Measurements from ENCODE around the gene PCDHGA1. TPM values are rescaled to one million over a fixed set of nuclear protein-coding genes. Genes with fewer than 3 reads are reported as not detected.

The PCDHGA1 gene
- total and polyA plus RNA-seq, 2 of the 4 experiments (the other 2 are of a cell fraction): 0.90 to 0.92 TPM

GRCh38 chr5:141349917-141350619 is 19.8 kb downstream of the PCDHGA1 start, which contains the start of gene PCDHGB1:
Gene PCDHGB1 (plus strand): TSS chr5:141350099. CDS start chr5:141350261, 162 bp downstream.
- H3K4me1 ChIP-seq (ENCODE audit: control insufficient read depth, insufficient read depth, low read length): no peaks in the 10 kb centered on the region
- H2BK20ac ChIP-seq (ENCODE audit: low read depth, low read length): no peak within 1 kb of the TSS
- TSS peak; percentile 43 for BruUV-seq (replicated peaks)
- TF ChIP-seq FOS (IDR thresholded peaks at IDR 0.05; ENCODE audit: low read depth, low read length): no peak
- no peak for TF ChIP-seq USF2 (IDR thresholded peaks at IDR 0.05; ENCODE audit: low read depth, low read length)
- TF ChIP-seq CEBPB (IDR thresholded peaks at IDR 0.05; ENCODE audit: low read depth, low read length): no peak
- no peak for TF ChIP-seq CHD1 (IDR thresholded peaks at IDR 0.05; ENCODE audit: low read depth, low read length)
- no peak for TF ChIP-seq MAFK (IDR thresholded peaks at IDR 0.05; ENCODE audit: low read depth, low read length)
- no peak for TF ChIP-seq POLR2A (IDR thresholded peaks at IDR 0.05; ENCODE audit: low read depth, low read length)
- TF ChIP-seq ELK1 (IDR thresholded peaks at IDR 0.05; ENCODE audit: borderline replicate concordance, low read depth, low read length): no peak
- no peak for TF ChIP-seq RFX5 (IDR thresholded peaks at IDR 0.05; ENCODE audit: low read depth, low read length)
- TF ChIP-seq MAZ (IDR thresholded peaks at IDR 0.05; ENCODE audit: borderline replicate concordance, low read depth, low read length): no peak
- no peak; the same call in 1 of the 2 replicates for TF ChIP-seq MXI1 (IDR thresholded peaks at IDR 0.05; ENCODE audit: borderline replicate concordance, low read depth, low read length)
- TF ChIP-seq BHLHE40 (IDR thresholded peaks at IDR 0.05; ENCODE audit: low read depth, low read length): peak; percentile 15; the same call in 1 of the 2 replicates
- TF ChIP-seq RCOR1 (IDR thresholded peaks at IDR 0.05; ENCODE audit: insufficient replicate concordance, low read length): no peak
- peak; percentile 37 for TF ChIP-seq SMC3 (IDR thresholded peaks at IDR 0.05; ENCODE audit: low read depth, low read length)
- peak; percentile 61 for TF ChIP-seq CTCF (conservative IDR thresholded peaks at IDR 0.05; ENCODE audit: low read depth, low read length)
- no peak for TF ChIP-seq NFE2L2 (IDR thresholded peaks at IDR 0.05; ENCODE audit: low read depth, low read length)

More at GRCh38 chr5:141349917-141350619, 19.8 kb downstream of the PCDHGA1 start, which contains the start of gene PCDHGB1:
- Histone ChIP-seq H3K79me1 (ENCODE audit: low read depth in 1 of 2, low read length in 2 of 2) (no peaks in the 10 kb centered on the region), H4K91ac (ENCODE audit: insufficient read depth, low read depth, low read length) (no peak within 1 kb of the TSS), H4K5ac (ENCODE audit: low read depth, low read length) (0 out of 2 replicates have a peak within 1 kb of the TSS, but pooled peaks have one; percentile 4), H2AK5ac (ENCODE audit: low read depth, low read length) (no peak within 1 kb of the TSS), H2BK5ac (ENCODE audit: low read depth, low read length, poor library complexity, severe bottlenecking) (no peak within 1 kb of the TSS), H3K56ac (ENCODE audit: extremely low read depth, insufficient read depth, low read length) (no peak within 1 kb of the TSS; the same call in 1 of the 2 replicates), H4K20me1 (ENCODE audit: insufficient read depth, low read length) (no peaks in the 10 kb centered on the region), H3K18ac (ENCODE audit: low read depth, low read length) (no peak within 1 kb of the TSS), H2BK120ac (ENCODE audit: low read depth, low read length) (no peak within 1 kb of the TSS), H2AFZ (replicated peaks; ENCODE audit: low read length, poor library complexity) (peak within 1 kb of the TSS; percentile 77), H3K9me1 (ENCODE audit: insufficient read depth, low read length) (no peaks in the 10 kb centered on the region), H3K27ac (ENCODE audit: insufficient read depth, low read length) (no peak within 1 kb of the TSS), H2AK9ac (replicated peaks; ENCODE audit: low read depth, low read length, poor library complexity) (no peak within 1 kb of the TSS), H3K4me2 (ENCODE audit: low read depth, low read length) (peak within 1 kb of the TSS; percentile 45; the same call in 1 of the 2 replicates), H4K8ac (ENCODE audit: low read depth in 2 of 2, low read length in 2 of 2) (peak within 1 kb of the TSS; percentile 0 to 20; a peak in 1 of 4 replicates), H3K27me3 (ENCODE audit: control insufficient read depth, insufficient read depth, low read length) (no peaks in the 10 kb centered on the region), H3K4ac (ENCODE audit: low read depth, low read length) (no peak within 1 kb of the TSS), H3K4me3 (ENCODE audit: insufficient read depth, low read depth, low read length) (peak within 1 kb of the TSS; percentile 55), H2BK15ac (ENCODE audit: low read depth, low read length) (no peak within 1 kb of the TSS), H3K9ac (ENCODE audit: low read depth, low read length) (peak within 1 kb of the TSS; percentile 28), H3K9me3 (ENCODE audit: control insufficient read depth, insufficient read depth, low read length) (peaks cover 33% of the 10 kb centered on the region), H3K23ac (ENCODE audit: low read depth, low read length) (no peak within 1 kb of the TSS), H3K14ac (replicated peaks; ENCODE audit: low read depth, low read length) (no peak within 1 kb of the TSS), H3K36me3 (ENCODE audit: control insufficient read depth, insufficient read depth, low read length) (peaks cover 3% of the 10 kb centered on the region; the same call in 1 of the 2 replicates)
- DNase-seq (peak; percentile 71), ATAC-seq (ENCODE audit: low read depth) (peak; percentile 94)
- CTCF ChIA-PET: interaction anchor here (0.8 kb wide), 1 partner anchor 207 kb away, joined by 4 read pairs; no protein-coding TSS in a partner anchor
- intact Hi-C loops (cut with micrococcal nuclease): no loop called here
- 27 to 100% methylated on average over 3 to 13 of the region's 29 CpGs for WGBS, 2 experiments (ENCODE audit: extremely low coverage in 2 of 2, insufficient read length in 1 of 2)
- dilution Hi-C loops (cut with HindIII; ENCODE audit: low sequenced_read_pairs, unreplicated experiment): no loop called here
- POLR2A ChIA-PET (ENCODE audit: unreplicated experiment): no interaction called here
- in situ Hi-C loops (cut with MboI; ENCODE audit: low sequenced_read_pairs): no loop called here
